Mucosa of rectum (tissue), 2 donors: ENCODE results near the gene COPE.
A peak's percentile ranks its signal among the peaks of the same experiment; 100 is the strongest.

Experiments
- H3K27ac ChIP-seq, 2 donors: one replicate each; pipeline ENCODE4 v1.7.0; 2013; ENCODE audit warnings: inconsistent platforms in 2 of 2, low read depth in 2 of 2, low read length in 2 of 2
- H3K27me3 ChIP-seq, 2 donors: one replicate each; pipeline ENCODE4 v1.7.0; 2013; ENCODE audit warnings: low read length in 2 of 2; ENCODE audit not compliant: control insufficient read depth in 2 of 2, insufficient read depth in 2 of 2
- H3K36me3 ChIP-seq, 2 donors: one replicate each; pipeline ENCODE4 v1.7.0; 2013; ENCODE audit warnings: low read length in 2 of 2; ENCODE audit not compliant: control insufficient read depth in 2 of 2, insufficient read depth in 2 of 2
- H3K4me1 ChIP-seq, 2 donors: one replicate each; pipeline ENCODE4 v1.7.0; 2013; ENCODE audit warnings: low read length in 2 of 2, mild to moderate bottlenecking in 1 of 2; ENCODE audit not compliant: control insufficient read depth in 2 of 2, insufficient read depth in 2 of 2
- H3K4me3 ChIP-seq, 2 donors: one replicate each; pipeline ENCODE4 v1.7.0; 2013; ENCODE audit warnings: low read length in 2 of 2
- H3K9ac ChIP-seq, 2 donors: one replicate each; pipeline ENCODE4 v1.7.0; 2013; ENCODE audit warnings: low read length in 2 of 2, low read depth in 1 of 2, mild to moderate bottlenecking in 1 of 2
- H3K9me3 ChIP-seq, 2 donors: one replicate each; pipeline ENCODE4 v1.7.0; 2013; ENCODE audit warnings: low read length in 2 of 2; ENCODE audit not compliant: control insufficient read depth in 2 of 2
- donor health status: healthy.
- donor health status: Normal muscosa, but diverticular disease.

COPE gene

GRCh38 chr19:18894254-18895037, 24.7 kb downstream of the COPE start:
- peaks cover 13 to 19% of the 10 kb centered on the region in 2 donors for H3K27me3 ChIP-seq
- H3K9ac ChIP-seq: no peak overlapping the region
- no peaks in the 10 kb centered on the region for H3K9me3 ChIP-seq
- no peak overlapping the region for H3K27ac ChIP-seq
- peak overlapping the region in 1 of 2 donors; percentile 16 for H3K4me3 ChIP-seq
- H3K4me1 ChIP-seq: peaks cover 0 to 3% of the 10 kb centered on the region in 2 donors
- no peaks in the 10 kb centered on the region for H3K36me3 ChIP-seq

DNA sequence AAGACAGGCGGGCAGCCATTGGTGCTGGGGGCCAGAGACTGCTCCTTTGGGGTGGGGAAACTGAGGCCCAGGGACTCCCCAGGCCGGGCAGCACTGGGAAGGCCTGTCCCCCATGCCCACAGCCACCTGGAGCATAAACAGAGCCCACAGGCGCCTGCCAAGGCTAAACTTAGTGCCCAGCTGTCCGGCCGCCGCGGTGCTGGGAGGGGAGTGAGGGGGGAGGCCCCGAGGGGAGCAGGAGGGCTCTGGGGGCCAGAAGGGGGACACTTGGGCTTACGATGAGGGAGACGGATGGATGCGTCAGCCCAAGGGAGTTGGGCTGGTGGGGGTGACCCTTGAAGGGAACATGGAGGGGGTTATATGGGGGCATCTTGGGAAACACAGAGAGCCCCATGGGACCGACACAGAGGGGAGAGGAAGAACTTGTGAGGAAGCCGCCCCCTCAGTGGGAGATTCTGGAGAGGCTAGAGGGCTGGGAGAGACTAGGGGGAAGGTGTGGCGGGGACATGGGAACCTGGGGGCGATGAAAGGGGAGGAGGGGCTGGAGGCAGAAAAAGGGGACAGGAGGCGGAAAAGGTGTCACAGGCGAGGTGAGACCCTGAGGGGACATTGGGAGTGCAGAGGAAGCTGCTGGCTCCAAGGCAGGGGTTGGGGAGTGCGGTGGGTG, 25.5 kb downstream of the COPE start:
- Histone ChIP-seq H3K9me3 (no peaks in the 10 kb centered on the region), H3K4me1 (peaks cover 0 to 3% of the 10 kb centered on the region in 2 donors), H3K27ac (no peak overlapping the region), H3K27me3 (peaks cover 13 to 19% of the 10 kb centered on the region in 2 donors), H3K36me3 (no peaks in the 10 kb centered on the region), H3K4me3 (no peak overlapping the region), H3K9ac (no peak overlapping the region)

GRCh38 chr19:18889949-18890745, 29.0 kb downstream of the COPE start:
- no peaks in the 10 kb centered on the region for H3K4me1 ChIP-seq
- no peaks in the 10 kb centered on the region for H3K36me3 ChIP-seq
- H3K4me3 ChIP-seq: no peak overlapping the region
- H3K9ac ChIP-seq: no peak overlapping the region
- H3K27me3 ChIP-seq: peaks cover 14 to 18% of the 10 kb centered on the region in 2 donors
- H3K27ac ChIP-seq: no peak overlapping the region
- no peaks in the 10 kb centered on the region for H3K9me3 ChIP-seq

DNA sequence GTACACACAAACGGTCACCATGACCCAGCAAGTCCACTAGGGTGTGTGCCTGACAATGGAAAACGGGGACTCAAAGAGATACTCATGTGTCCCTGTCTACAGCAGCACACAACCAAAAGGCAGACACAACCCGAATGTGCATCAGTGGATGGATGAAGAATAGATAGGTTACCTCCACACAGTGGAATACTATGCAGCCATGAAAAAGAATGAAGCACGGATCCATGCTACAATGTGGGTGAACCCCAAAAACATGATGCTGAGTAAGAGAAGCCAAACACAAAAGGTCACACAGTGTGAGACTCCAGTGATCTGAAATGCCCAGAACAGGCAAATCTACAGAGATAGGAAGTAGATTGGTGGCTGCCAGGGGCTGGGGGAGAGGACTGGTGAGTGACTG, 32.2 kb downstream of the COPE start:
- no peaks in the 10 kb centered on the region for H3K9me3 ChIP-seq
- no peak overlapping the region for H3K27ac ChIP-seq
- peaks cover 0 to 4% of the 10 kb centered on the region in 2 donors for H3K4me1 ChIP-seq
- H3K36me3 ChIP-seq: no peaks in the 10 kb centered on the region
- peaks cover 4 to 5% of the 10 kb centered on the region in 2 donors for H3K27me3 ChIP-seq
- H3K9ac ChIP-seq: no peak overlapping the region
- H3K4me3 ChIP-seq: no peak overlapping the region

DNA sequence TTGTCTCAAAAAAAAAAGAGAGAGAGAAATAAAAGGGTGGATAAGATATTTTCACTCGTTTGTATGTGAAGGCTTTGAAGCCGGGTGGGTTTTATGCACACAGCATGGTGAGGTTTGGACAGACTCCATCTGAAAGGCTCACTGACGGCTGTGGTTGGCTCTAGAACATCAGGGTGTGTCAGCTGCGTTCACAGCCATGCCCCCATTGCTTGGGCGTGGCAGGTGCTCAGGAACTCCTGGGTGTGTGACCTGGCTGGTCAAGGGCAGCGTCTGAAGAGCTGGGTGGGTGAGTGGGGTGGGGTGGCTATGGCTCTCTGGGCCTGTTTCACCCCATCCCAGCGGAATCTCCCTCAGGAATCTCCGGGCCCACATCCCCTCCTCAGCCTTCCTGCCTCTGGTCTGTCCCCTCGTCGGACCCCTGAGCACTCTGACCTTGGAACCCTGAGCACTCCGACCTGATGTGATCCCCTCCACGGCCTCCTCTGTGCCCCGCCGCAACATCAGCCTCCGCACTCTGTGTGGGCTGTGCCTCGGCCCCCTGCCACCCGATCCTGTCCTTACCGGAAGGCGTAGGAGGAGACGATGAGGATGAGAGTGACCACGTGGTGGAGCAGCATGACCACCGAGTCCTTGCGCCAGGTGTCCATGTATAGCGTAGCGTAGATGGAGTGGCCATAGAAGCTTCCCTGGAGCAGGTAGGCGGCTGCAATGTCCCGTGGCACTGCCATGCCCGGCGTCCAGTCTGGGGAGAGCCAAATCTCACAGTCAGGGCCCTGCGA, 35.5 kb downstream of the COPE start:
- H3K9ac ChIP-seq: no peak overlapping the region
- H3K9me3 ChIP-seq: no peaks in the 10 kb centered on the region
- peaks cover 5 to 10% of the 10 kb centered on the region in 2 donors for H3K4me1 ChIP-seq
- H3K27ac ChIP-seq: no peak overlapping the region
- no peaks in the 10 kb centered on the region for H3K36me3 ChIP-seq
- peaks cover 0 to 5% of the 10 kb centered on the region in 2 donors for H3K27me3 ChIP-seq
- H3K4me3 ChIP-seq: no peak overlapping the region

- H3K9me3 ChIP-seq: no peaks in the 10 kb centered on the region
- H3K4me1 ChIP-seq: peaks cover 5 to 10% of the 10 kb centered on the region in 2 donors
- H3K4me3 ChIP-seq: no peak overlapping the region
- no peaks in the 10 kb centered on the region for H3K36me3 ChIP-seq
- no peak overlapping the region for H3K9ac ChIP-seq
- no peak overlapping the region for H3K27ac ChIP-seq
- H3K27me3 ChIP-seq: no peaks in the 10 kb centered on the region
These were observed 37.7 kb downstream of the COPE start for GRCh38 chr19:18881491-18881890.

- Histone ChIP-seq H3K4me3 (no peak overlapping the region), H3K4me1 (peaks cover 5 to 10% of the 10 kb centered on the region in 2 donors), H3K27me3 (no peaks in the 10 kb centered on the region), H3K36me3 (no peaks in the 10 kb centered on the region), H3K9ac (no peak overlapping the region), H3K27ac (no peak overlapping the region), H3K9me3 (no peaks in the 10 kb centered on the region)
These were observed 39.4 kb downstream of the COPE start for GRCh38 chr19:18879579-18880373.

DNA sequence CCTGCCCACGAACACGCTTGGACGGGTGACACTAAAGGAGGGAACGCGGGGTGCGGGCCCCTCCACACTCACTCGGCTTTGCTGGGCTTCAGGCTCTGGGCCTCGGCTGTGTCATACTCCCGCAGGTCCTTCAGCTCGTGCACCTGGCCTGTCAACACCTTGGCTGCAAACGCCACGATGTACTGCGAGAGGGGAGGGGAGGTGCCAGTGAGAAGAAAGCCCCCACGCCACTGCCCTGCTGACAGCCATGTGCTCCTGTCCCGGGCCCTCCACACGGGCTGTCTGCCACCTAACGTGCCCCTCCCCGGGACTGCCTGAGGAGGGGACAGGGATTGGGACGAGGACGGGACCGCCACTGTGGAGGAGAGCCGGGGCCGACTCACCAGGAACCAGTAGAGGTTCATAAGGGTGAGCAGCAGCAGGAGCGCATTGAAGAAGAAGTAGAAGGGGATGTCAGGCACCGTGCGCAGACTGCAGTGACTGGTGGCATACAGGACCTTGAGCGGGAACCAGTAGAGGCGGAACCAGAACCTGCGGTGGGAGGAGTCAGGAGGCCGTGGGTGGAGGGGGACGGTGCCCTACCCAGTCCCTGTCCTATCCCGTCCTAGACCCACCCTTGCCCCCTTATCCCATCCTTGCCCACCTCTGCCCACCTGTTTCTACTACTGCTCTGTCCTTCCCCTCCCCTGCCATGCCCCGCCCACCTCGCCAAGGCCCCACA, 40.2 kb downstream of the COPE start:
- no peak overlapping the region for H3K27ac ChIP-seq
- no peaks in the 10 kb centered on the region for H3K9me3 ChIP-seq
- H3K27me3 ChIP-seq: no peaks in the 10 kb centered on the region
- H3K9ac ChIP-seq: no peak overlapping the region
- peaks cover 5 to 9% of the 10 kb centered on the region in 2 donors for H3K4me1 ChIP-seq
- H3K36me3 ChIP-seq: no peaks in the 10 kb centered on the region
- no peak overlapping the region for H3K4me3 ChIP-seq
